HEK293 (cell line): ENCODE measurements around the gene COL6A2.

Experiments
- BCL11A ChIP-seq: fragments of 450-650 bp; formaldehyde crosslinking; IDR thresholded peaks from 2 replicates; pipeline ENCODE4 v1.5.1; 2016; ENCODE audit warnings: low read depth, missing biosample characterization, missing genetic modification characterization
- BCL6B ChIP-seq: fragments of 450-650 bp; formaldehyde crosslinking; IDR thresholded peaks from 2 replicates; pipeline ENCODE4 v1.5.1; 2017; ENCODE audit warnings: missing biosample characterization, missing genetic modification characterization
- CTCF ChIP-seq: fragments of 450-650 bp; formaldehyde crosslinking; IDR thresholded peaks from 2 replicates; pipeline ENCODE4 v1.5.1; 2016; ENCODE audit warnings: missing biosample characterization, missing genetic modification characterization
- GFI1B ChIP-seq: fragments of 450-650 bp; formaldehyde crosslinking; IDR thresholded peaks from 2 replicates; pipeline ENCODE4 v1.5.1; 2016; ENCODE audit warnings: missing biosample characterization, missing genetic modification characterization
- INSM2 ChIP-seq: fragments of 450-650 bp; formaldehyde crosslinking; IDR thresholded peaks from 2 replicates; pipeline ENCODE4 v1.5.1; 2016; ENCODE audit warnings: missing biosample characterization, missing genetic modification characterization
- KLF17 ChIP-seq: fragments of 450-650 bp; formaldehyde crosslinking; IDR thresholded peaks from 2 replicates; pipeline ENCODE4 v1.5.1; 2016; ENCODE audit warnings: missing biosample characterization, missing genetic modification characterization
- PATZ1 ChIP-seq: fragments of 450-650 bp; formaldehyde crosslinking; IDR thresholded peaks from 2 replicates; pipeline ENCODE4 v1.5.1; 2016; ENCODE audit warnings: missing biosample characterization, missing genetic modification characterization
- PBX3 ChIP-seq: sonication (generic); formaldehyde crosslinking; IDR thresholded peaks from 2 replicates; pipeline ENCODE4 v1.8.1; 2022; ENCODE audit warnings: mild to moderate bottlenecking, moderate library complexity, missing genetic modification reagents
- SCRT1 ChIP-seq: fragments of 450-650 bp; formaldehyde crosslinking; IDR thresholded peaks from 2 replicates; pipeline ENCODE4 v1.5.1; 2016; ENCODE audit warnings: missing biosample characterization, missing genetic modification characterization, borderline replicate concordance
- SP3 ChIP-seq: fragments of 450-650 bp; formaldehyde crosslinking; IDR thresholded peaks from 2 replicates; pipeline ENCODE4 v1.5.1; 2016; ENCODE audit warnings: missing biosample characterization, missing genetic modification characterization
- ZBTB10 ChIP-seq: fragments of 450-650 bp; formaldehyde crosslinking; IDR thresholded peaks from 2 replicates; pipeline ENCODE4 v1.5.1; 2016; ENCODE audit warnings: missing biosample characterization, missing genetic modification characterization
- ZBTB48 ChIP-seq: fragments of 450-650 bp; formaldehyde crosslinking; IDR thresholded peaks from 2 replicates; pipeline ENCODE4 v1.5.1; 2016; ENCODE audit warnings: missing biosample characterization, missing genetic modification characterization
- ZFP3 ChIP-seq: fragments of 450-650 bp; formaldehyde crosslinking; IDR thresholded peaks from 2 replicates; pipeline ENCODE4 v1.5.1; 2016; ENCODE audit warnings: low read depth, missing biosample characterization, missing genetic modification characterization
- ZFP37 ChIP-seq: fragments of 450-650 bp; formaldehyde crosslinking; IDR thresholded peaks from 2 replicates; pipeline ENCODE4 v1.5.1; 2016; ENCODE audit warnings: missing biosample characterization, missing genetic modification characterization
- ZNF146 ChIP-seq: fragments of 450-650 bp; formaldehyde crosslinking; IDR thresholded peaks from 2 replicates; pipeline ENCODE4 v1.5.1; 2016; ENCODE audit warnings: missing biosample characterization, missing genetic modification characterization
- ZNF24 ChIP-seq: fragments of 450-650 bp; formaldehyde crosslinking; IDR thresholded peaks from 2 replicates; pipeline ENCODE4 v1.5.1; 2016; ENCODE audit warnings: missing biosample characterization, missing genetic modification characterization
- ZNF302 ChIP-seq: fragments of 450-650 bp; formaldehyde crosslinking; IDR thresholded peaks from 2 replicates; pipeline ENCODE4 v1.5.1; 2016; ENCODE audit warnings: missing biosample characterization, missing genetic modification characterization, low read depth
- ZNF426 ChIP-seq: fragments of 450-650 bp; formaldehyde crosslinking; IDR thresholded peaks from 2 replicates; pipeline ENCODE4 v1.5.1; 2017; ENCODE audit warnings: missing biosample characterization, missing genetic modification characterization, mild to moderate bottlenecking, inconsistent platforms, moderate library complexity
- ZNF626 ChIP-seq: fragments of 450-650 bp; sonication (Bioruptor Pico); formaldehyde crosslinking; IDR thresholded peaks from 2 replicates; pipeline ENCODE4 v1.5.1; 2018; ENCODE audit warnings: missing biosample characterization, missing genetic modification characterization, inconsistent platforms
- ZNF645 ChIP-seq: fragments of 450-650 bp; formaldehyde crosslinking; IDR thresholded peaks from 2 replicates; pipeline ENCODE4; 2016; ENCODE audit warnings: missing biosample characterization, missing genetic modification characterization
- ZNF660 ChIP-seq: fragments of 450-650 bp; IDR thresholded peaks from 2 replicates; pipeline ENCODE4 v1.5.1; 2018; ENCODE audit warnings: missing biosample characterization, mild to moderate bottlenecking, missing genetic modification characterization
- ZNF701 ChIP-seq: fragments of 450-650 bp; formaldehyde crosslinking; IDR thresholded peaks from 2 replicates; pipeline ENCODE4 v1.5.1; 2016; ENCODE audit warnings: missing biosample characterization, missing genetic modification characterization
- ZNF747 ChIP-seq: fragments of 450-650 bp; formaldehyde crosslinking; IDR thresholded peaks from 2 replicates; pipeline ENCODE4 v1.5.1; 2016; ENCODE audit warnings: missing biosample characterization, missing genetic modification characterization
- ZSCAN4 ChIP-seq: fragments of 450-650 bp; formaldehyde crosslinking; IDR thresholded peaks from 2 replicates; pipeline ENCODE4 v1.5.1; 2017; ENCODE audit warnings: missing biosample characterization, missing genetic modification characterization

Gene COL6A2

GRCh38 chr21:46096596-46097335, 1.1 kb upstream of the COL6A2 start (continued):
- 0 out of 2 replicates have a peak, but pooled peaks have one; percentile 22 for TF ChIP-seq INSM2
- TF ChIP-seq BCL6B (tag by site-specific recombination), result no peak
- no peak for TF ChIP-seq PBX3
- TF ChIP-seq ZNF626, result no peak
- TF ChIP-seq ZNF302 (tag by site-specific recombination), result no peak
- no peak for TF ChIP-seq ZFP37 (tag by site-specific recombination)
- TF ChIP-seq PATZ1 (tag by site-specific recombination), result no peak
- no peak for TF ChIP-seq ZNF701
- TF ChIP-seq ZNF645 (tag by site-specific recombination), result 0 out of 2 replicates have a peak, but pooled peaks have one; percentile 14
- TF ChIP-seq GFI1B (tag by site-specific recombination), result no peak
- peak; percentile 35; the same call in 1 of the 2 replicates for TF ChIP-seq ZNF146 (tag by site-specific recombination)
- TF ChIP-seq CTCF (tag by site-specific recombination), result no peak
- TF ChIP-seq ZNF426, result no peak
- TF ChIP-seq ZFP3 (tag by site-specific recombination), result no peak
- TF ChIP-seq ZNF747, result no peak
- TF ChIP-seq ZNF24 (tag by site-specific recombination), result no peak
- TF ChIP-seq ZSCAN4 (tag by site-specific recombination), result peak; percentile 72
- peak; percentile 52; the same call in 1 of the 2 replicates for TF ChIP-seq ZBTB48 (tag by site-specific recombination)
- TF ChIP-seq KLF17 (tag by site-specific recombination), result 0 out of 2 replicates have a peak, but pooled peaks have one; percentile 26
- TF ChIP-seq SP3, result peak; percentile 20; the same call in 1 of the 2 replicates
- peak; percentile 36; the same call in 1 of the 2 replicates for TF ChIP-seq ZBTB10 (tag by site-specific recombination)
- no peak for TF ChIP-seq ZNF660
- no peak for TF ChIP-seq SCRT1
- TF ChIP-seq BCL11A, result no peak
